ENCODE measurements around the gene SLC2A1. TPM values are rescaled to one million over a fixed set of nuclear protein-coding genes. Genes with fewer than 3 reads are reported as not detected.
"Not testable (repeated sequence)": the region's sequence is repeated elsewhere in the genome, so short reads cannot be mapped to it uniquely, and the experiment has no call there.

SLC2A1 gene
- polyA plus RNA-seq, 10 donors = 16.5 to 49.7 (median 21.2) TPM

DNA sequence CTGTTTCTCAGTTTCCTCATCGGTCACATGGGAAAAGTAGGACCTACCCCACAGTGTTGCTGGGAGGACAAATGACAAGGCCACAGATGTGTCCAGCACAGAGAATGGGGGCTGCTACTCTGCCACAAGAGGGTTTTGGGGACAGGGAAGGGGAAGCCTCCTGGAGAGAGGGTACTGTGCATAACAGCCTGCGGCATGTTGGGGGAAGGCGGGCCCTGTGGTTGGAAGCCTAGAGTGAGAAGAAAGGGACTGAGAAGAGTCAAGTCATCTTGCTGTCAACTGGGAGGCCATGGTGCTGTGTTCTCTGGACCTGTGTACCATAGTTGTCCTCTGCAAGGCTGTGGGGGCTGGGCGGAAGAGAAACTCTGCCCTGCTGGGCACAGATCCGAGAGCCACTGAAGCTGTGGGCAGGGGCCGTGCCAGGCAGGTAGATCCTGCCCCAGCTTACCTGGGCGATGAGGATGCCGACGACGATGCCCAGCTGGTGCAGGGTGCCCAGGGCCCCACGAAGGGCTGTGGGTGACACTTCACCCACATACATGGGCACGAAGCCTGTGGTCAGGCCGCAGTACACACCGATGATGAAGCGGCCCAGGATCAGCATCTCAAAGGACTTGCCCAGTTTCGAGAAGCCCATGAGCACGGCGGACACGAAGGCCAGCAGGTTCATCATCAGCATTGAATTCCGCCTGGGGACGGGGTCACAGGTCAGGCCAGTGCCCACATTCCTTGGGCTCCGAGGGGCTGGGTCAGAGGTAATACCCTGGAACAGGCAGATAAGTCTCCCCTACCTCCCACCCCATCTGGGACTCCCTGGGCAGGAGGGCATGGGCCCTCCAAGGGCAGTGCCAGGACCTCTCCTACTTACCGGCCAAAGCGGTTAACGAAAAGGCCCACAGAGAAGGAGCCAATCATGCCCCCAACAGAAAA is 28.2 kb downstream of the SLC2A1 start:
- DNase-seq = no peak

- DNase-seq = peak; percentile 38 to 66 (median 39)
Measured at GRCh38 chr1:42929434-42930177, 29.1 kb downstream of the SLC2A1 start.

- peak in 1 of 3 donors; percentile 9 for DNase-seq
Measured at GRCh38 chr1:42928859-42929258, 29.8 kb downstream of the SLC2A1 start.

- no peak for DNase-seq
Measured at GRCh38 chr1:42927920-42928505, 30.7 kb downstream of the SLC2A1 start.

- DNase-seq = no peak
Measured at GRCh38 chr1:42927274-42927841, 31.3 kb downstream of the SLC2A1 start.

DNA sequence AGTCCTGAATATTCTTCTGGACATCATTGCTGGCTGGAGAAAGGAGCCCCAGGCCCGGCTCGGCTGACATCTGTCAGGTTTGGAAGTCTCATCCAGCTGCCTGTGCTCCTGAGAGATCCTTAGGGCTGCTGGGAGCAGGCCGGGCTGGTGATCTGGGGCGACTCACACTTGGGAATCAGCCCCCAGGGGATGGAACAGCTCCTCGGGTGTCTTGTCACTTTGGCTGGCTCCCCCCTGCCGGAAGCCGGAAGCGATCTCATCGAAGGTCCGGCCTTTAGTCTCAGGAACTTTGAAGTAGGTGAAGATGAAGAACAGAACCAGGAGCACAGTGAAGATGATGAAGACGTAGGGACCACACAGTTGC is 31.8 kb downstream of the SLC2A1 start:
- no peak for DNase-seq

DNA sequence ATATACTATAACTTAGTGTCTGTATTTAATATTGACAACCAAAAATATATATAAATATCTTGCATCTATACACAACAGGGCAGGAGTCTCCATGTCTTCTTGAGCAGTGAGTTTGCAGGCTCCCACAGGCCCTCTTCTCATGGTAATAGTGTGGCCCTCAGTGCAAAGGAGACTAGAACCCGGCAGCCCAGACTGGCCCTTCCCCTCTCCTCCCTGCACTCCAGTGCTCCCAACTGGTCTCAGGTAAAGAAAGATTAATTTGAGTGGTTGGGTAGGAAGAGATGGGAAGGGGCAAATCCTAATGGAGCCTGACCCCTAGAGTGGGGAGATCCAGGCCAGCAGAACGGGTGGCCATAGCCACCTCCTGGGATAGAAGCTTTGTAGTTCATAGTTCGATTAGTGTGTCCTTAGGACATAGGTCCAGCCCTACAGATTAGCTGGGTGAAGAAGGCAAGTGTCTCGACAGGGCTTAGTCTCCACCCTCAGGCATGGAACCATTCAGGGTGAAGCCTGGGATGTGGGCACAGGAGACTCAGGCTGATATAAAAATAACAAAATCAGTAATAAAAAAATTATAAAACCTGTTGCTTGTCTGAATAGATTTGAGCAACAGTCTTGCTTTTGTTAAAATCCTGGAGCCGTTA is 32.3 kb downstream of the SLC2A1 start:
- DNase-seq = no peak

DNA sequence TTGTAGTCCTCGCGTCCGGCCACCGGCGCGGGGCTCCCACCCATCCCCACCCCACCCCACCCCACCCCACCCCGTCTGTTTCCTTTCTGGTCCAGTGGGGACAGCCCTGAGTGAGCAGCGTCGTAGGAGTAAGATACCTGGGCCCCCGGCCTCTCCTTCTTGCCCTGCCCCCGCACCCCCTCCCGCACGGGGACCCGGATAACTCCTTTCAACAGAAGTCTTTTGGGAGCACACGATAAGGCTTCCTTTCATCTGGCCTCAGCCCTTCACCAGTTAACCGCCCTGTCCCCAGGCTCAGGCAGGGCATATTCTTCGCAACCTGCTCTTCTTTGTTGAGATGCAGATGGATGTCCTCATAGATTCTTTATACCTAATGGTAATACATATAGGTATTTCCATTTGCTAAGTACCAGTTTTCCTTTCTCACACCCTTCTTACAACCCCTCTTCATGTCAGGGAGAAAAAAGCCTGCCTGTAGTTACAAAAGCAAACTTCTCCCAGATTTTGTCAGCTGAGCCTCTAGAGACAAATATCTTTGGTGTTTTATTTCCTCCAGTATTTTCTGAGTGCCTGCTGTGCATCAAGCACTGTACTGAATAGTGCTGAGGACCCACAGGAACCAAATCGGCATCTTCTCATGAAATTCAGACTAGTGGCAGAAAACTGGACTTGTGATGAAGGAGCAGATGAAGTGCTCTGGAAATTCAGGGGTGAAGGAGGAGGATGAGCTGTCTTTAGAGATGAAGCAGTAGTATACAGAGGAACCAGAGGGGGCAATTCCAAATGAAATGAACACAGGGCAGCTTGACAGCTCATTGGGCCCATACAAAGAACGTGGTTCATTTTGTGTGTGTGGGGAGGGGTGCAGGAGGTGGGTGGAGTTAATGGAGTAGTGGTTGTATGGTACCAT is 33.6 kb downstream of the SLC2A1 start:
- no peak for DNase-seq

GRCh38 chr1:42924082-42924850 is 34.4 kb downstream of the SLC2A1 start:
- DNase-seq = peak; percentile 91 to 98 (median 95)

DNA sequence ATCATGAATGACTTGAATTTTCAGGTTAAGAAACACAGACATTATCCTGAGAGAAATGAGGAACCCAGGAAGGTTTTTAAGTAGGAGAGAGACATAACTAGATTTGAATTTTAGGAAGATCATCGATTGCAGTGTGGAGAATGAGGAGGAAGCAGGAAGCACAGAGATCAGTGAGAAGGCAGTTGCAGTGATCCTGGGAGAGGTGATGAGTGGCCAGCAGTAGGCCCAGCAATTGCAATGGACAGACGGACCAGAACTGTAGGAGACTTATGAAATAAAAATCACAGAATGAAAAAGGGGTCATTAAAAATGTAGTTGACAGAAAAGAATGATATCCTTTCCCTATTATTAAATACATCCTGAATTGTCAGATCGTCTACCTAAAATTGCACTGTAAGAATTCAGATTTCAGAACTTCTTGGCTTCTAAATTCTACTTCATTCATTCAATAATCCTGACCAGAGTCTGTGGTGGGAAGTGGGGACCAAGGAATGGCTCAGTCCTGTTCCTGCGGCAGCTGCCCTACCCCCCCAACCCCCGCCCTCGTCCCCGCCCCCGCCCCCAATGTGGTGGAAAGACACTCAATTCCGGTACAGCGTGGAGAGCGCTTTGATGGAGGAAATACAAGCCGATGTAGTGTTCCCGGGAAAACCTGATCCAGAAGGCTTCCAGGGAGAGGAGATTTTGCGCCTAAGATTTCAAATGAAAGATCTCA is 35.1 kb downstream of the SLC2A1 start:
- no peak for DNase-seq

GRCh38 chr1:42922687-42923366 is 35.8 kb downstream of the SLC2A1 start:
- DNase-seq = peak in 2 of 3 donors; percentile 53 to 54

DNA sequence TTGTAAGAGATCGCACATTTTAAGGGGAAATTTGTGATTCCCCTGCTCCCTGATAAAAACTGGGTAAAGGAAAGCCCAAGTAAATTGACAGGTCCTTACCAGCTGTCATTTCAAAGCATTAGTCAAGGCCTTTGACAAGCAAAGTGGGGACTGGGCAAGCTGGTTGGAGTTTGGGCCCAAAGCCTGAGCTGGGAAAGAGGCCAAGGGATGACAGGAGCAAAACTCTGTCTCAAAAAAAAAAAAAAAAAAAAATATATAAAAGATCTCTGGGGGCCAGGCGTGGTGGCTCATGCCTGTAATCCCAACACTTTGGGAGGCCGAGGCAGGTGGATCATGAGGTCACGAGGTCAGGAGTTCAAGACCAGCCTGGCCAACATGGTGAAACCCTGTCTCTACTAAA is 36.9 kb downstream of the SLC2A1 start:
- no peak for DNase-seq

DNA sequence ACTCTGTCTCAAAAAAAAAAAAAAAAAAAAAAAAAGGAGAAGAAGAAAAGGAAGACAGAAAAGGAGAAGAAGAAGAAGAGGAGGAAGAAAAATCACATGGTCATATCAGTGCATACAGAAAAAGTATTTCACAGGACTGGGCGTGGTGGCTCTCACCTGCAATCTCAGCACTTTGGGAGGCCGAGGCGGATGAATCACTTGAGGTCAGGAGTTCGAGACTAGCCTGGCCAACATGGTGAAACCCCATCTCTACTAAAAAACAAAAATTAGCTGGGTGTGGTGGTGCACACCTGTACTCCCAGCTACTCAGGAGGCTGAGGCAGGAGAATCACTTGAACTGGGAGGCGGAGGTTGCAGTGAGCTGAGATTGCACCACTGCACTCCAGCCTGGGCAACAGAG is 39.0 kb downstream of the SLC2A1 start:
- not testable (repeated sequence) for DNase-seq

DNA sequence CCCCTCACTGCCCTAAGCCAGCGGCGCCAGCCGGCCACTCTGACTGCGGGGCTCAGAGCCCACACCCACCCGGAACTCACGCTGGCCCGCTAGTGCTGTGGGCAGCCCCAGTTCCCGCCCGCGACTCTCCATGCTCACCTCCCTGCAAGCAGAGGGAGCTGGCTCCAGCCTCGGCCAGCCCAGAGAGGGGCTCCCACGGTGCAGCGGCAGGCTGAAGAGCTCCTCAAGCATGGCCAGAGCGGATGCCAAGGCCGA is 41.5 kb downstream of the SLC2A1 start:
- no peak for DNase-seq

DNA sequence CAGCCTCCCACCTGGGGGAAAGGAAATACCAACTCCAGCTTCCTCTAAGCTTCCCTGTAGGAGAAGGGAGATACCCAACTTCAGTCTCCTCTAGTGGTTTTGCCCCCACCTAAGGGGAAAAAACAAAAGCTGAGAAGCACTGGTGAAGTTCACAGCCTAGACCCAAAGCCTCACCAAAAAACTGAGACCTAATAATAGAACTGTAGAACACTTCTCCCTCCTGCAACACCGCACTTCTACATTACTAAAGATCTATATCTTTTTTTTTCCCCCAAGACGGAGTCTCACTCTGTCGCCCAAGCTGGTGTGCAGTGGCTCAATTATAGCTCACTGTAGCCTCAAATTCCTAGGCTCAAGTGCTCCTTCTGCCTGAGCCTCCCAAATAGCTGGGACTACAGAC is 43.2 kb downstream of the SLC2A1 start:
- no peak for DNase-seq

- DNase-seq = no peak
Measured at GRCh38 chr1:42914092-42914627, 44.5 kb downstream of the SLC2A1 start.

DNA sequence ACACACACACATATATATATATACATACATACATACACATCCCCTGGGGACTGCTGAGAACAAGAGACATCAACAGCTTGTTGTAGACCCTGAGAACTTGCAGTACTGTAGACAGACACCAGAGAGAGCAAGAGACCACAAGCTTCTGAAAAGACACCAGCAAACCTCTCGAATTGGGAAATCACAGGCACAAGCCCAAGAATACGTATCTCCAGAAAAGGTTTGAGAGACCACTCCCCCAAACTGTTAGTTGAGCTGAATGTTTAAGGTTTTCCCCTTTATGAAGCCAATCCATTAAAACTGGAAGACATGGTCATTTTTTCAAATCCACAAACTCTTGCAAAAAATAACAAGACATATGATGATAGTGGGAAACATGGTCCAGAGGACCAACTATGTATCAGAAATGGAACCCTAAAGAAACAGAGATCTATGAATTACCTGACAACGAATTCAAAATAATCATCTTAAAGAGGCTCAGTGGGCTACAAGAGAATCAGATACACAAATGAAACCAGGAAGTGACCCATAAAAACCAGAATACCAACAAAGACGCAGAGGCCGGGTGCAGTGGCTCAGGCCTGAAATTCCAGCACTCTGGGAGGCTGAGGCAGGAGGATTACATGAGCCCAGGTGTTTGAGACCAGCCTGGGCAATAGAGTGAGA is 45.1 kb downstream of the SLC2A1 start:
- DNase-seq = peak; percentile 56 to 72 (median 62)

DNA sequence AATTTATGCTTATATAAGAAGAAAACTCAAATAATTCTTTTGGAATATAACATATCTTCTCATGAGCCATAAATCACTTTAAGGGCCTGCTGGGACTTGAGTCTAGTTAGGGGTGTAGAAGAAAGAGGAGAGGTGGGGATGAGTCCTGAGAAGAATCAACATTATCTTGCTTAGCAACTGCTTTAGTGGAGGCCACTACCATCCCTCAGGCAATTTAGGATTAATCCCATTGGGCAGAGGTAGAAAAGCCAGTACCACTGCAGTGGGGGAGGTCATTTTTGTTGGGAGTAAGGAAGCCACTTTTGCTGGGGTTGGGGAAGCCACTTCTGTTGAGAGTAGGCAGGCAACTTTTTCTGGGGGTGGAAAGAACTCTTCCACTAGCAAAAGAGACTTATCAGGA is 47.7 kb downstream of the SLC2A1 start:
- no peak for DNase-seq

All from muscle of back (tissue), 11 donors.